NCI-H2196 treated with DMSO at 0.1 percent for 48 hours (cell line): Measurements from ENCODE around the gene TNFRSF14.

ENCODE experiments used
- DNase-seq: peaks from one replicate; lab custom pipeline; 2025; ENCODE audit not compliant: unreplicated experiment; lab: John Stamatoyannopoulos, UW

The TNFRSF14 gene

GRCh38 chr1:2523191-2523890 lies 32.8 kb upstream of the TNFRSF14 start:
- DNase-seq = no peak

- DNase-seq = no peak
Observed at GRCh38 chr1:2523891-2524609, 32.1 kb upstream of the TNFRSF14 start.

GRCh38 chr1:2525572-2525919 lies 30.6 kb upstream of the TNFRSF14 start:
- DNase-seq = no peak

GRCh38 chr1:2525920-2526823 lies 30.0 kb upstream of the TNFRSF14 start, which contains the start of gene PANK4:
Gene PANK4, minus strand, starts transcription at chr1:2526596. Its CDS starts 9 bp downstream, at chr1:2526587.
- peak; percentile 84 for DNase-seq

GRCh38 chr1:2526824-2527555 lies 29.2 kb upstream of the TNFRSF14 start:
- peak; percentile 61 for DNase-seq

- no peak for DNase-seq
Observed at GRCh38 chr1:2527556-2527860, 28.7 kb upstream of the TNFRSF14 start.

GRCh38 chr1:2528016-2528415 lies 28.2 kb upstream of the TNFRSF14 start:
- DNase-seq = no peak

- no peak for DNase-seq
Observed at GRCh38 chr1:2528611-2528965, 27.6 kb upstream of the TNFRSF14 start.

- no peak for DNase-seq
Observed at GRCh38 chr1:2528966-2529783, 27.0 kb upstream of the TNFRSF14 start.

- DNase-seq = no peak
Observed at GRCh38 chr1:2529784-2530512, 26.2 kb upstream of the TNFRSF14 start, which contains the start of gene HES5. Gene HES5, minus strand, starts transcription at chr1:2530263. Its CDS starts 99 bp downstream, at chr1:2530164.

GRCh38 chr1:2530513-2531361 lies 25.4 kb upstream of the TNFRSF14 start:
- peak; percentile 43 for DNase-seq

- DNase-seq = no peak
Observed at GRCh38 chr1:2532485-2533160, 23.5 kb upstream of the TNFRSF14 start.

GRCh38 chr1:2533365-2533764 lies 22.8 kb upstream of the TNFRSF14 start:
- DNase-seq = no peak

GRCh38 chr1:2534315-2534686 lies 21.9 kb upstream of the TNFRSF14 start:
- DNase-seq = no peak

- DNase-seq = peak; percentile 66
Observed at GRCh38 chr1:2534687-2535441, 21.3 kb upstream of the TNFRSF14 start.

- DNase-seq = no peak
Observed at GRCh38 chr1:2535455-2535854, 20.7 kb upstream of the TNFRSF14 start.

GRCh38 chr1:2535981-2536380 lies 20.2 kb upstream of the TNFRSF14 start:
- DNase-seq = no peak

- no peak for DNase-seq
Observed at GRCh38 chr1:2537784-2538115, 18.4 kb upstream of the TNFRSF14 start.
